HG02678 (cell line): ENCODE results near the gene ATP6V1C2.

ENCODE experiments used
- ATAC-seq: cut with Tn5 transposase; IDR thresholded peaks from one replicate; pipeline ENCODE4 v1.9.1; 2021; ENCODE audit warnings: mild to moderate bottlenecking, moderate library complexity; ENCODE audit not compliant: unreplicated experiment

ATP6V1C2 gene

GRCh38 chr2:10721396-10722251, at the start of gene ATP6V1C2:
Gene ATP6V1C2, plus strand, starts transcription at chr2:10721630. Its CDS starts 1,220 bp downstream, at chr2:10722850.
- peak; percentile 90 for ATAC-seq

- no peak for ATAC-seq
Measured at GRCh38 chr2:10675131-10675530, 46.3 kb upstream of the ATP6V1C2 start.

- ATAC-seq, result no peak
Measured at GRCh38 chr2:10678225-10678624, 43.2 kb upstream of the ATP6V1C2 start.

- no peak for ATAC-seq
Measured at GRCh38 chr2:10680214-10680613, 41.2 kb upstream of the ATP6V1C2 start.

GRCh38 chr2:10680957-10681356, 40.5 kb upstream of the ATP6V1C2 start:
- no peak for ATAC-seq

GRCh38 chr2:10686176-10686730, 35.2 kb upstream of the ATP6V1C2 start:
- ATAC-seq, result no peak

GRCh38 chr2:10688921-10689807, 32.3 kb upstream of the ATP6V1C2 start:
- peak; percentile 27 for ATAC-seq

GRCh38 chr2:10691521-10691920, 29.9 kb upstream of the ATP6V1C2 start:
- ATAC-seq, result no peak

GRCh38 chr2:10700078-10700803, 21.2 kb upstream of the ATP6V1C2 start:
- ATAC-seq, result no peak

- ATAC-seq, result no peak
Measured at GRCh38 chr2:10704034-10704594, 17.3 kb upstream of the ATP6V1C2 start.

GRCh38 chr2:10706033-10706432, 15.4 kb upstream of the ATP6V1C2 start:
- ATAC-seq, result no peak

GRCh38 chr2:10707831-10708230, 13.6 kb upstream of the ATP6V1C2 start:
- ATAC-seq, result no peak

- no peak for ATAC-seq
Measured at GRCh38 chr2:10709290-10709939, 12.0 kb upstream of the ATP6V1C2 start.

- ATAC-seq, result no peak
Measured at GRCh38 chr2:10712185-10712809, 9.1 kb upstream of the ATP6V1C2 start.

GRCh38 chr2:10716581-10716980, 4.8 kb upstream of the ATP6V1C2 start:
- no peak for ATAC-seq

GRCh38 chr2:10717628-10718027, 3.8 kb upstream of the ATP6V1C2 start:
- no peak for ATAC-seq

GRCh38 chr2:10720306-10720705, 1.1 kb upstream of the ATP6V1C2 start:
- no peak for ATAC-seq

GRCh38 chr2:10720947-10721395, 459 bp upstream of the ATP6V1C2 start:
- ATAC-seq, result no peak

GRCh38 chr2:10722252-10722825, 909 bp downstream of the ATP6V1C2 start:
- ATAC-seq, result no peak
